Mammary epithelial cell (primary cell): ENCODE measurements around the gene MARK3.

ENCODE experiments used
- EZH2 ChIP-seq: IDR thresholded peaks from 2 replicates; pipeline ENCODE4 v1.6.1; 2012; ENCODE audit warnings: low read length, inconsistent platforms, borderline replicate concordance
- TF ChIP-seq, protein P1 (sequence below), 2 donors: IDR thresholded peaks in 1 of 2; conservative IDR thresholded peaks in 1 of 2; 2 replicates each; pipeline ENCODE4 v1.5.1; 2011 to 2012; ENCODE audit warnings: inconsistent platforms in 2 of 2, low read length in 2 of 2, mild to moderate bottlenecking in 2 of 2, control low read depth in 1 of 2, low read depth in 1 of 2; ENCODE audit not compliant: insufficient read depth in 1 of 2; ENCODE audit errors: extremely low read depth in 1 of 2

DNA sequence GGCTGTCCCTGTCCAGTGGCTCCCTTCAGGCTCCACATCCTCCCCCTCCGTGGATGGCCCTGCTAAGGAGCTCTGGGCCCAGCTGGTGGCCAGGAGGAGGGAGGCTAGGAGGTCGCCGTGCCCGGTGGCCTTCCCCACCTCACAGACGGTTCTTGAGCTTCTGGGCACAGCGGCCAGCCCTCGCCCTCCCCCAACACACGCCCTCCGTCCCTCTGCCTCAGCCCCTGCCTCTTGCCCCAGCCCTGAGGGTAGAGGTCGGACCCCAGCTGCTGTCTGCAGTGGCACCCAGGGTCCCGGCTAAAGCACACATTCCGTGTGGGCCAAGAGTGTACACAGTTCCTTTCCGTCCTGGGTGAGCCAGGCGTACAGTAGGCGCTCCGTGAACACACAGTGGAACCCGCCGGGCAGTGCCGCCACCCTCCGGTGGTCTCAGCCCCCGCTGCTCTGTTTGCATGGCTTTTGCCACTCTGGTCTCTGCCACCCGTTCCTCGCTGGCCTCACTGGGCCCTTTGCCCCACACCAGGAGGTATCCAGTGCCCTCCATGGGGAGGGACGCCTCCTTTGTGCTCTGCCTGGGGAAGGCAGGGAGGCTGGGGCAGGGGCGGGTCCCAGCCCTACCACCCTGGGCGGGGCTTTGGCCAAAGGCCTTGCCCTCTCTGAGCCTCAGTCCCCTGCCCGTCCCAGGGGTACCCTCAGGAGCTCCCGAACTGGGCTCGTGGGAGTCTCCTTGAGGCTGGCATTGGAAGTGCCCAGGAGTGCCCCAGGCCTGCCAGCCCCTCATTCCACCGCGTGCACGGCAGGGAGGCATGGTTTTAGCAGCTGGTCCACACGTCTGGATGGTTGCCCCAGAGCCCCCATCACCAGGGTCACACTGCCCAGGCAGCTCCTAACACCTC is 156.7 kb downstream of the MARK3 start:
- TF ChIP-seq, protein P1, sequence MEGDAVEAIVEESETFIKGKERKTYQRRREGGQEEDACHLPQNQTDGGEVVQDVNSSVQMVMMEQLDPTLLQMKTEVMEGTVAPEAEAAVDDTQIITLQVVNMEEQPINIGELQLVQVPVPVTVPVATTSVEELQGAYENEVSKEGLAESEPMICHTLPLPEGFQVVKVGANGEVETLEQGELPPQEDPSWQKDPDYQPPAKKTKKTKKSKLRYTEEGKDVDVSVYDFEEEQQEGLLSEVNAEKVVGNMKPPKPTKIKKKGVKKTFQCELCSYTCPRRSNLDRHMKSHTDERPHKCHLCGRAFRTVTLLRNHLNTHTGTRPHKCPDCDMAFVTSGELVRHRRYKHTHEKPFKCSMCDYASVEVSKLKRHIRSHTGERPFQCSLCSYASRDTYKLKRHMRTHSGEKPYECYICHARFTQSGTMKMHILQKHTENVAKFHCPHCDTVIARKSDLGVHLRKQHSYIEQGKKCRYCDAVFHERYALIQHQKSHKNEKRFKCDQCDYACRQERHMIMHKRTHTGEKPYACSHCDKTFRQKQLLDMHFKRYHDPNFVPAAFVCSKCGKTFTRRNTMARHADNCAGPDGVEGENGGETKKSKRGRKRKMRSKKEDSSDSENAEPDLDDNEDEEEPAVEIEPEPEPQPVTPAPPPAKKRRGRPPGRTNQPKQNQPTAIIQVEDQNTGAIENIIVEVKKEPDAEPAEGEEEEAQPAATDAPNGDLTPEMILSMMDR (conservative IDR thresholded peaks at IDR 0.05 in 1 of 2, IDR thresholded peaks at IDR 0.05 in 1 of 2; ENCODE audit: extremely low read depth in 1 of 2, insufficient read depth in 1 of 2, low read depth in 1 of 2, low read length in 2 of 2): no peak
- no peak for TF ChIP-seq EZH2
